Measurements from ENCODE around the gene BZW1.

DNA sequence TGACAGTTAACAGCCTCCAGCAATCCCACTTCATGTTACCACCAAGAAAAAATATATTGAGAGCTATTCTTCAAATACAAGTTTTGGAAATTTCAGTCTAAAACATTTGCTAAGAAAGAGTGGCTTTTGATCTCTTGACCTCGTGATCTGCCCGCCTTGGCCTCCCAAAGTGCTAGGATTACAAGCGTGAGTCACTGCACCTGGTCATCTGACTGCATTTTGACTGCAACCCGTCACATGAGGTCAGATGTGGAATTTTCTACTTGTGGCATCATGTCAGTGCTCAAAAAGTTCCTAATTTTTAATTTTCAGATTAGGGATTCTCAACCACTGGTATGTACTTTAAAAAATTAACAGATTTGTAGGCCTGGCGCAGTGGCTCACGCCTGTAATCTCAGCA lies 61.9 kb downstream of the BZW1 start:
- TF ChIP-seq, protein P1, sequence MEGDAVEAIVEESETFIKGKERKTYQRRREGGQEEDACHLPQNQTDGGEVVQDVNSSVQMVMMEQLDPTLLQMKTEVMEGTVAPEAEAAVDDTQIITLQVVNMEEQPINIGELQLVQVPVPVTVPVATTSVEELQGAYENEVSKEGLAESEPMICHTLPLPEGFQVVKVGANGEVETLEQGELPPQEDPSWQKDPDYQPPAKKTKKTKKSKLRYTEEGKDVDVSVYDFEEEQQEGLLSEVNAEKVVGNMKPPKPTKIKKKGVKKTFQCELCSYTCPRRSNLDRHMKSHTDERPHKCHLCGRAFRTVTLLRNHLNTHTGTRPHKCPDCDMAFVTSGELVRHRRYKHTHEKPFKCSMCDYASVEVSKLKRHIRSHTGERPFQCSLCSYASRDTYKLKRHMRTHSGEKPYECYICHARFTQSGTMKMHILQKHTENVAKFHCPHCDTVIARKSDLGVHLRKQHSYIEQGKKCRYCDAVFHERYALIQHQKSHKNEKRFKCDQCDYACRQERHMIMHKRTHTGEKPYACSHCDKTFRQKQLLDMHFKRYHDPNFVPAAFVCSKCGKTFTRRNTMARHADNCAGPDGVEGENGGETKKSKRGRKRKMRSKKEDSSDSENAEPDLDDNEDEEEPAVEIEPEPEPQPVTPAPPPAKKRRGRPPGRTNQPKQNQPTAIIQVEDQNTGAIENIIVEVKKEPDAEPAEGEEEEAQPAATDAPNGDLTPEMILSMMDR (IDR thresholded peaks at IDR 0.05; ENCODE audit: low read depth, low read length), result no peak
- no peak for TF ChIP-seq POLR2A (IDR thresholded peaks at IDR 0.05; ENCODE audit: extremely low read depth, insufficient read length)

Measured in NB4 (cell line).